ENCODE results near the gene TF. TPM values are rescaled to one million over a fixed set of nuclear protein-coding genes. Genes with fewer than 3 reads are reported as not detected.
A peak's percentile ranks its signal among the peaks of the same experiment; 100 is the strongest.

TF gene
- total and polyA plus RNA-seq, 2 experiments from 2014 or later: 0.05 TPM; not detected in 1

- Histone ChIP-seq H3F3A (ENCODE audit: insufficient read depth) (no peaks in the 10 kb centered on the region), H3K4me1 (ENCODE audit: insufficient read depth) (peaks cover 12% of the 10 kb centered on the region; the same call in 1 of the 2 replicates), H4K20me1 (ENCODE audit: insufficient read depth) (no peaks in the 10 kb centered on the region; the same call in 1 of the 2 replicates), H3K9me3 (ENCODE audit: low read depth) (no peaks in the 10 kb centered on the region), H3K4me3 (peak overlapping the region; percentile 95), H3K4me2 (ENCODE audit: unreplicated experiment) (peak overlapping the region; percentile 90), H3K36me3 (ENCODE audit: low read depth) (peaks cover 26% of the 10 kb centered on the region), H3K27me3 (replicated peaks; ENCODE audit: insufficient read depth) (no peaks in the 10 kb centered on the region), H3K27ac (no peak overlapping the region), H3K9ac (peak overlapping the region; percentile 93), H3K79me2 (ENCODE audit: insufficient read depth) (peaks cover 44% of the 10 kb centered on the region), H2AFZ (peak overlapping the region; percentile 90), H3K9me2 (ENCODE audit: insufficient read depth) (no peaks in the 10 kb centered on the region)
- WGBS, 2 experiments (ENCODE audit: low coverage in 1 of 2, low lambda C conversion rate in 2 of 2, missing lambda C conversion rate in 2 of 2): 4 to 5% methylated on average over 15 of the region's 15 CpGs
- TF ChIP-seq EZH2phosphoT487 (IDR thresholded peaks at IDR 0.05; ENCODE audit: insufficient read depth, low read depth) (no peak), EZH2 (IDR thresholded peaks at IDR 0.05; ENCODE audit: insufficient read depth, poor library complexity, severe bottlenecking) (no peak)
- DNase-seq: no peak
- in situ Hi-C loops (cut with MboI): loop anchor here (25.0 kb wide), 1 partner anchor 343 kb away; no protein-coding TSS in a partner anchor
These were observed 59.1 kb downstream of the TF start for GRCh38 chr3:133805384-133805701.

DNA sequence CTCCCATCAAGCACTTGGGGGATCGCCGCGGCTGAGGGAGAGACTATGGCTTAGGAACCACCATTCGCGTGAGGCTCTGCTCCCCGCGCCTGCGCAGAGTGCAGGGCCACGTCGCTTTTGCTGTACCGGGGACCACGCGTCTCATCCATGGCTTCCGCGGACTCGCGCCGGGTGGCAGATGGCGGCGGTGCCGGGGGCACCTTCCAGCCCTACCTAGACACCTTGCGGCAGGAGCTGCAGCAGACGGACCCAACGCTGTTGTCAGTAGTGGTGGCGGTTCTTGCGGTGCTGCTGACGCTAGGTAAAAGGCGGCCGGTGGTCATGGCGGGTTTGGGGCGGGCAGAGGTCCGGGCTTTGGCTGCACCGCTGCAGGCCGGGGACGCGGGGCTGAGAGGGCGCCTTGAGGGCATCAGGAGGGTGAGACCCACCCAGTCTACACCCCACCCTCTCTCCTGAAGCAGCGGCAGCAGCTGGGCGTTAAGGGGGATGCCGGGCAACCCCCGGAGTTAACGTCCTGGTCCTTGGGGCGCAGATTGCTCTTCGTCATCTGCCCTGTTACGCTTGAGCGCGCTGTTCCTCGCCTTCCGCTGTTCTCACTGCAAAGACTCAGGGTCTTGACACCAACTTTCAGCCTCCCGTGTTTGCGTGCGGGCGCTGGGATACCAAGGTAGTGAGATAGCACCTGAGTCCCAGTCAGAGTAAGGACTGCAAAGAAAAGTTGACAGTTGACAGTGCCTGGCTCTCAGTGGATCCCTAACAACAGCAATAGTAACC lies 59.7 kb downstream of the TF start, which contains the start of gene SRPRB:
Gene SRPRB (plus strand): TSS at position 114 of the 774 bp plus-strand sequence. CDS start 34 bp downstream, at position 148.
- H3K27ac ChIP-seq: peak within 1 kb of the TSS; percentile 68
- no peaks in the 10 kb centered on the region for H3K9me3 ChIP-seq (ENCODE audit: low read depth)
- peak within 1 kb of the TSS; percentile 93 for H3K9ac ChIP-seq
- H3K4me3 ChIP-seq: peak within 1 kb of the TSS; percentile 95
- H4K20me1 ChIP-seq (ENCODE audit: insufficient read depth): no peaks in the 10 kb centered on the region; the same call in 1 of the 2 replicates
- peak; percentile 96 for DNase-seq
- TF ChIP-seq EZH2phosphoT487 (IDR thresholded peaks at IDR 0.05; ENCODE audit: insufficient read depth, low read depth) (no peak), EZH2 (IDR thresholded peaks at IDR 0.05; ENCODE audit: insufficient read depth, poor library complexity, severe bottlenecking) (no peak)
- 0 to 1% methylated on average over 41 to 44 of the region's 53 CpGs for WGBS, 2 experiments (ENCODE audit: low coverage in 1 of 2, low lambda C conversion rate in 2 of 2, missing lambda C conversion rate in 2 of 2)
- H3K4me2 ChIP-seq (ENCODE audit: unreplicated experiment): peak within 1 kb of the TSS; percentile 90
- H2AFZ ChIP-seq: peak within 1 kb of the TSS; percentile 90
- H3K27me3 ChIP-seq (replicated peaks; ENCODE audit: insufficient read depth): no peaks in the 10 kb centered on the region
- no peaks in the 10 kb centered on the region for H3K9me2 ChIP-seq (ENCODE audit: insufficient read depth)
- peaks cover 32% of the 10 kb centered on the region for H3K36me3 ChIP-seq (ENCODE audit: low read depth)
- H3K4me1 ChIP-seq (ENCODE audit: insufficient read depth): peaks cover 12% of the 10 kb centered on the region; the same call in 1 of the 2 replicates
- H3F3A ChIP-seq (ENCODE audit: insufficient read depth): peaks cover 3% of the 10 kb centered on the region; the same call in 1 of the 2 replicates
- peaks cover 46% of the 10 kb centered on the region for H3K79me2 ChIP-seq (ENCODE audit: insufficient read depth)
- in situ Hi-C loops (cut with MboI): loop anchor here (25.0 kb wide), 1 partner anchor 344 kb away; no protein-coding TSS in a partner anchor

GRCh38 chr3:133812872-133813271 lies 66.7 kb downstream of the TF start:
- no peaks in the 10 kb centered on the region for H4K20me1 ChIP-seq (ENCODE audit: insufficient read depth)
- H3K36me3 ChIP-seq (ENCODE audit: low read depth): peaks cover 73% of the 10 kb centered on the region
- in situ Hi-C loops (cut with MboI): loop anchor here (25.0 kb wide), 1 partner anchor 351 kb away; no protein-coding TSS in a partner anchor
- H3K27me3 ChIP-seq (replicated peaks; ENCODE audit: insufficient read depth): no peaks in the 10 kb centered on the region
- peak overlapping the region; percentile 15; the same call in 1 of the 2 replicates for H3K9ac ChIP-seq
- H3K4me1 ChIP-seq (ENCODE audit: insufficient read depth): peaks cover 17% of the 10 kb centered on the region
- H3K4me3 ChIP-seq: no peak overlapping the region
- peaks cover 27% of the 10 kb centered on the region for H3K79me2 ChIP-seq (ENCODE audit: insufficient read depth)
- WGBS, 2 experiments (ENCODE audit: low coverage in 1 of 2, low lambda C conversion rate in 2 of 2, missing lambda C conversion rate in 2 of 2): 6 to 13% methylated on average over 1 of the region's 1 CpG
- peaks cover 26% of the 10 kb centered on the region for H3F3A ChIP-seq (ENCODE audit: insufficient read depth)
- H3K27ac ChIP-seq: peak overlapping the region; percentile 58
- peak overlapping the region; percentile 10 for H3K4me2 ChIP-seq (ENCODE audit: unreplicated experiment)
- peak; percentile 82 for DNase-seq
- H3K9me3 ChIP-seq (ENCODE audit: low read depth): no peaks in the 10 kb centered on the region
- H3K9me2 ChIP-seq (ENCODE audit: insufficient read depth): no peaks in the 10 kb centered on the region
- no peak overlapping the region for H2AFZ ChIP-seq
- no peak for TF ChIP-seq EZH2 (IDR thresholded peaks at IDR 0.05; ENCODE audit: insufficient read depth, poor library complexity, severe bottlenecking)
- no peak for TF ChIP-seq EZH2phosphoT487 (IDR thresholded peaks at IDR 0.05; ENCODE audit: insufficient read depth, low read depth)

DNA sequence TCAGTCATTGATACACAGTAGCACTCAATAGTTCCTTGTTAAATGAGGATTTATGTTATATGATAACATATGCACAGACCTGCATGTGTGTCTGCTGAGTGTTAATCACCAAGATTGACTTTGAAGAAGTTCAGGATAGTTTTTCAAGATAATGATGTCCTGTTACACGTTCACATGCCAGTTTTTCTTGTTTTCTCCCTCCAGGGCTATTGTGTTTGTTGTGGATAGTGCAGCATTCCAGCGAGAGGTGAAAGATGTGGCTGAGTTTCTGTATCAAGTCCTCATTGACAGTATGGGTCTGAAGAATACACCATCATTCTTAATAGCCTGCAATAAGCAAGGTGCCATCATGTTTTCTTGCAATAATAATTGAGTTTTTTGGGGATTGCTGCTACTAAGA lies 69.2 kb downstream of the TF start:
- no peak overlapping the region for H3K27ac ChIP-seq
- H3K36me3 ChIP-seq (ENCODE audit: low read depth): peaks cover 68% of the 10 kb centered on the region
- peaks cover 17% of the 10 kb centered on the region for H3K4me1 ChIP-seq (ENCODE audit: insufficient read depth)
- in situ Hi-C loops (cut with MboI): loop anchor here (25.0 kb wide), 1 partner anchor 353 kb away; no protein-coding TSS in a partner anchor
- no peaks in the 10 kb centered on the region for H4K20me1 ChIP-seq (ENCODE audit: insufficient read depth)
- H3K4me3 ChIP-seq: no peak overlapping the region
- H3K27me3 ChIP-seq (replicated peaks; ENCODE audit: insufficient read depth): no peaks in the 10 kb centered on the region
- peaks cover 29% of the 10 kb centered on the region for H3F3A ChIP-seq (ENCODE audit: insufficient read depth)
- peaks cover 4% of the 10 kb centered on the region; the same call in 1 of the 2 replicates for H3K79me2 ChIP-seq (ENCODE audit: insufficient read depth)
- H2AFZ ChIP-seq: no peak overlapping the region
- no peak overlapping the region for H3K4me2 ChIP-seq (ENCODE audit: unreplicated experiment)
- no peak for TF ChIP-seq EZH2phosphoT487 (IDR thresholded peaks at IDR 0.05; ENCODE audit: insufficient read depth, low read depth)
- no peak for TF ChIP-seq EZH2 (IDR thresholded peaks at IDR 0.05; ENCODE audit: insufficient read depth, poor library complexity, severe bottlenecking)
- H3K9ac ChIP-seq: no peak overlapping the region
- H3K9me2 ChIP-seq (ENCODE audit: insufficient read depth): no peaks in the 10 kb centered on the region
- DNase-seq: no peak
- 89 to 93% methylated on average over 2 of the region's 2 CpGs for WGBS, 2 experiments (ENCODE audit: low coverage in 1 of 2, low lambda C conversion rate in 2 of 2, missing lambda C conversion rate in 2 of 2)
- H3K9me3 ChIP-seq (ENCODE audit: low read depth): no peaks in the 10 kb centered on the region

Measured in GM23248 (cell line).